Measurements from ENCODE around the gene PTPRA. TPM values are rescaled to one million over a fixed set of nuclear protein-coding genes. Genes with fewer than 3 reads are reported as not detected.

The PTPRA gene
- total and polyA plus RNA-seq, 2 of the 13 experiments (the other 11 are each of a cell fraction or from before 2014, with no cell fraction given) = 47.2 to 127 TPM

DNA sequence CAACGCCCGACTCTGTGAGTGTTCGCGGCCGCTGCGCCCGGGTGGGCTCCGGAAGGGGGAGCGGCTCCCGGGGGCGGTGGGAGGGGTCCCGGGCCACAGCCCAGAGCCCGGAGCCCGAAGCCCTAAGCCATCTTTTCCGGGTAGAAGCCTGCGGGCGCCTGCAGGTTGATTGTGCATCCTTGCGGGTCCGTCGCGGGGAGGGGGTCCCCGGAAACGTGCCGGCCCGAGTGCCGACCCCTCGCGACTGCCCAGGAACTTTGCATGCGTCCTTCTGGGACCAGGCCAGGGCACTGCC lies 413 bp downstream of the PTPRA start:
- no TSS peak for BruUV-seq (replicated peaks)
- CTCF ChIA-PET (ENCODE audit: low intra/inter-chr PET ratio, low total read pairs) = no interaction called here
- 0% methylated on average over 13 of the region's 29 CpGs for WGBS (ENCODE audit: low lambda C conversion rate)
- H3K4me3 ChIP-seq (replicated peaks in 1 of 3; ENCODE audit: insufficient read depth in 1 of 3, low read depth in 2 of 3, low read length in 3 of 3) = peak overlapping the region; percentile 77 to 98 (median 92)
- H3K79me2 ChIP-seq (ENCODE audit: insufficient read depth, low read length) = peaks cover 46% of the 10 kb centered on the region
- peaks cover 57% of the 10 kb centered on the region for H3K4me1 ChIP-seq (ENCODE audit: insufficient read depth, low read length)
- peaks cover 0 to 3% of the 10 kb centered on the region in 2 experiments; a peak in 1 of 5 replicates for H3K36me3 ChIP-seq (replicated peaks in 1 of 2; ENCODE audit: control insufficient read depth in 1 of 2, insufficient read depth in 2 of 2, low read length in 2 of 2)
- H2AFZ ChIP-seq (ENCODE audit: low read length) = no peak overlapping the region
- in situ Hi-C loops (cut with HindIII; ENCODE audit: extremely low pct_ligation_motif_present, low pct_unique_long_range_greater_than_20kb) (no loop called here), intact Hi-C loops (cut with micrococcal nuclease; ENCODE audit: unreplicated experiment) (loop anchor here (10.0 kb wide), 1 partner anchor 71 kb away; no protein-coding TSS in a partner anchor)
- peaks cover 0 to 18% of the 10 kb centered on the region in 2 experiments; a peak in 3 of 5 replicates for H3K27me3 ChIP-seq (ENCODE audit: control insufficient read depth in 1 of 2, insufficient read depth in 2 of 2, low read length in 2 of 2)
- H3K4me2 ChIP-seq (ENCODE audit: low read depth, low read length) = peak overlapping the region; percentile 96
- peak overlapping the region; percentile 49 for H3K27ac ChIP-seq (ENCODE audit: extremely low read length, insufficient read depth, low read length)
- H4K20me1 ChIP-seq (ENCODE audit: insufficient read depth, low read length) = no peaks in the 10 kb centered on the region
- FAIRE-seq (no peak), DNase-seq (ENCODE audit: low spot score) (peak; percentile 55), ATAC-seq (no peak)
- H3K9ac ChIP-seq (ENCODE audit: insufficient read depth, low read depth, low read length) = peak overlapping the region; percentile 84
- H3K9me3 ChIP-seq (ENCODE audit: low read length) = no peaks in the 10 kb centered on the region
- POLR2A ChIA-PET = interaction anchor here (0.6 to 1.8 kb wide), 11 partner anchors 14 to 349 kb away, joined by 3 to 11 read pairs (median 3); partner anchors contain the start of genes PCED1A and VPS16
- 0 out of 2 replicates have a peak, but pooled peaks have one; percentile 8 for TF ChIP-seq ZNF441 (CRISPR knock-in tag; IDR thresholded peaks at IDR 0.05; ENCODE audit: borderline replicate concordance)
- TF ChIP-seq USF2 (IDR thresholded peaks at IDR 0.05; ENCODE audit: low read depth, low read length) = no peak
- 0 out of 2 replicates have a peak, but pooled peaks have one; percentile 34 for TF ChIP-seq USF2 (CRISPR knock-in tag; IDR thresholded peaks at IDR 0.05; ENCODE audit: borderline replicate concordance)
- TF ChIP-seq UBTF (CRISPR knock-in tag; IDR thresholded peaks at IDR 0.05) = peak; percentile 1; the same call in 1 of the 2 replicates
- 0 out of 2 replicates have a peak, but pooled peaks have one; percentile 2 for TF ChIP-seq ZNF292 (CRISPR knock-in tag; IDR thresholded peaks at IDR 0.05; ENCODE audit: borderline replicate concordance, low read depth)
- TF ChIP-seq JARID2 (CRISPR knock-in tag; IDR thresholded peaks at IDR 0.05; ENCODE audit: insufficient replicate concordance) = peak; percentile 36
- peak; percentile 59; the same call in 1 of the 2 replicates for TF ChIP-seq EED (CRISPR knock-in tag; IDR thresholded peaks at IDR 0.05)
- TF ChIP-seq SNAI1 (CRISPR knock-in tag; IDR thresholded peaks at IDR 0.05; ENCODE audit: borderline replicate concordance) = 0 out of 2 replicates have a peak, but pooled peaks have one; percentile 40
- TF ChIP-seq ZNF883 (CRISPR knock-in tag; IDR thresholded peaks at IDR 0.05; ENCODE audit: not compliant biosample characterization) = peak; percentile 3
- TF ChIP-seq MTERF4 (CRISPR knock-in tag; IDR thresholded peaks at IDR 0.05) = no peak
- TF ChIP-seq, protein P1, sequence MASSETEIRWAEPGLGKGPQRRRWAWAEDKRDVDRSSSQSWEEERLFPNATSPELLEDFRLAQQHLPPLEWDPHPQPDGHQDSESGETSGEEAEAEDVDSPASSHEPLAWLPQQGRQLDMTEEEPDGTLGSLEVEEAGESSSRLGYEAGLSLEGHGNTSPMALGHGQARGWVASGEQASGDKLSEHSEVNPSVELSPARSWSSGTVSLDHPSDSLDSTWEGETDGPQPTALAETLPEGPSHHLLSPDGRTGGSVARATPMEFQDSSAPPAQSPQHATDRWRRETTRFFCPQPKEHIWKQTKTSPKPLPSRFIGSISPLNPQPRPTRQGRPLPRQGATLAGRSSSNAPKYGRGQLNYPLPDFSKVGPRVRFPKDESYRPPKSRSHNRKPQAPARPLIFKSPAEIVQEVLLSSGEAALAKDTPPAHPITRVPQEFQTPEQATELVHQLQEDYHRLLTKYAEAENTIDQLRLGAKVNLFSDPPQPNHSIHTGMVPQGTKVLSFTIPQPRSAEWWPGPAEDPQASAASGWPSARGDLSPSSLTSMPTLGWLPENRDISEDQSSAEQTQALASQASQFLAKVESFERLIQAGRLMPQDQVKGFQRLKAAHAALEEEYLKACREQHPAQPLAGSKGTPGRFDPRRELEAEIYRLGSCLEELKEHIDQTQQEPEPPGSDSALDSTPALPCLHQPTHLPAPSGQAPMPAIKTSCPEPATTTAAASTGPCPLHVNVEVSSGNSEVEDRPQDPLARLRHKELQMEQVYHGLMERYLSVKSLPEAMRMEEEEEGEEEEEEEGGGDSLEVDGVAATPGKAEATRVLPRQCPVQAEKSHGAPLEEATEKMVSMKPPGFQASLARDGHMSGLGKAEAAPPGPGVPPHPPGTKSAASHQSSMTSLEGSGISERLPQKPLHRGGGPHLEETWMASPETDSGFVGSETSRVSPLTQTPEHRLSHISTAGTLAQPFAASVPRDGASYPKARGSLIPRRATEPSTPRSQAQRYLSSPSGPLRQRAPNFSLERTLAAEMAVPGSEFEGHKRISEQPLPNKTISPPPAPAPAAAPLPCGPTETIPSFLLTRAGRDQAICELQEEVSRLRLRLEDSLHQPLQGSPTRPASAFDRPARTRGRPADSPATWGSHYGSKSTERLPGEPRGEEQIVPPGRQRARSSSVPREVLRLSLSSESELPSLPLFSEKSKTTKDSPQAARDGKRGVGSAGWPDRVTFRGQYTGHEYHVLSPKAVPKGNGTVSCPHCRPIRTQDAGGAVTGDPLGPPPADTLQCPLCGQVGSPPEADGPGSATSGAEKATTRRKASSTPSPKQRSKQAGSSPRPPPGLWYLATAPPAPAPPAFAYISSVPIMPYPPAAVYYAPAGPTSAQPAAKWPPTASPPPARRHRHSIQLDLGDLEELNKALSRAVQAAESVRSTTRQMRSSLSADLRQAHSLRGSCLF (CRISPR knock-in tag; IDR thresholded peaks at IDR 0.05; ENCODE audit: borderline replicate concordance) = 0 out of 2 replicates have a peak, but pooled peaks have one; percentile 35
